ENCODE data around the gene ZMYND8. TPM values are rescaled to one million over a fixed set of nuclear protein-coding genes. Genes with fewer than 3 reads are reported as not detected.
A peak's percentile ranks its signal among the peaks of the same experiment; 100 is the strongest.

ZMYND8 gene
- total and polyA plus RNA-seq, 10 of the 15 experiments (the other 5 are each of a cell fraction or from before 2014, with no cell fraction given), result 12.9 to 54.8 (median 23.1) TPM

DNA sequence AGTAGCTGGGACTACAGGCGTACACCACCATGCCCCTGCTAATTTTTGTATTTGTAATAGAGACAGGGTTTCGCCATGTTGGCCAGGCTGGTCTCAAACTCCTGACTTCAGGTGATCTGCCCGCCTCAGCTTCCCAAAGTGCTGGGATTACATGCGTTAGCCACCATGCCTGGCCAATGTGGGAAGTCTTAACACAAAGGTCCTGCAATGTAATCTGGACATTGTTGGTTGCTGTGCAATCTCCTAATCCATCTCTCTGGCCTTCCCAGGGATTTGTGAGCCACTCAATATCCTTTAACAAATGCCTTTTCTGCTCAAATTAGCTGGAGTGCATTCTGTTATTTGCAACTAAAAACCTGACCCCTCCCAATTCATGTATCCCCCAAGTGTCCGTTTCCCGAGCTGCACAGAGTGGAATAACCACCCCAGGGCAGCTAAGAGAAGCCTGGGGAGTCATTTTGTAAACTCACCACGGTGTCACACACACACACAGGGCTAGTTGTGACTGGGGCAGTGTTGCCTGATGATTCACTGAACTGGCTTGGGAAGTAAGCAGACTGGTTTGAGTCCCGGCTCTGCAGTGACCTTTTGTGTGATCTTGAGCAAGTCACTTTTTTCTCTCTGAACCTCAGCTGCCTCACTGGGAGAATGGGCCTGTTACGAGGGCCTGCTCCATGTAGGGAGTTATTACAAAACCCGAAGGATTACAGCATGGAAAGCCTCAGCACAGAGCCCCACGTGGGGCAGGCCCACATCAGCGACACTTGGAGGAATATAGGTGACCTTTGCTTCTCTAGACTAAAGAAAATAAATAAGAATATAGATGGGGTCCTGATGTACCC lies 152.3 kb downstream of the ZMYND8 start:
- Histone ChIP-seq H3K27ac (ENCODE audit: control insufficient read depth, insufficient read depth) (no peak overlapping the region), H3K9me3 (replicated peaks; ENCODE audit: control insufficient read depth, insufficient read depth, low read length) (no peaks in the 10 kb centered on the region), H3K4me2 (ENCODE audit: control insufficient read depth, insufficient read depth) (no peak overlapping the region), H3K4me3 (no peak overlapping the region), H3K27me3 (replicated peaks in 1 of 2; ENCODE audit: control insufficient read depth in 2 of 2, insufficient read depth in 2 of 2, low read length in 1 of 2) (no peaks in the 10 kb centered on the region), H3K4me1 (ENCODE audit: control insufficient read depth, insufficient read depth, low read length) (no peaks in the 10 kb centered on the region; the same call in 1 of the 2 replicates), H3K9ac (ENCODE audit: control insufficient read depth, insufficient read depth, low read length) (no peak overlapping the region), H3K79me2 (ENCODE audit: control insufficient read depth, insufficient read depth, low read length) (no peaks in the 10 kb centered on the region), H4K20me1 (ENCODE audit: control insufficient read depth, insufficient read depth) (no peaks in the 10 kb centered on the region), H3K36me3 (ENCODE audit: control insufficient read depth in 2 of 2, insufficient read depth in 2 of 2, low read length in 1 of 2) (peaks cover 4 to 9% of the 10 kb centered on the region in 2 experiments; a peak in 3 of 4 replicates), H2AFZ (ENCODE audit: control insufficient read depth, low read depth, low read length) (no peak overlapping the region)
- ChIA-PET CTCF (interaction anchor here (0.9 to 16.9 kb wide), 6 partner anchors 14 to 417 kb away, joined by 3 to 326 read pairs (median 10); no protein-coding TSS in a partner anchor), POLR2A (no interaction called here), RAD21 (ENCODE audit: unreplicated experiment) (interaction anchor here (1.3 to 1.4 kb wide), 2 partner anchors 54 to 70 kb away, joined by 3 to 4 read pairs; no protein-coding TSS in a partner anchor), SMC1A (ENCODE audit: uncharacterized antibody, unreplicated experiment) (interaction anchor here (2.5 kb wide), 1 partner anchor 58 kb away, joined by 8 read pairs; no protein-coding TSS in a partner anchor)
- no peak for ATAC-seq
- 87% methylated on average over 12 of the region's 12 CpGs for WGBS (ENCODE audit: insufficient coverage, insufficient replicate concordance, low lambda C conversion rate, missing lambda C conversion rate)
- FAIRE-seq, result no peak
- DNase-seq (ENCODE audit: low read depth, low spot score), result no peak
- intact Hi-C loops (cut with micrococcal nuclease; ENCODE audit: unreplicated experiment) (loop anchor here (2.0 kb wide), 1 partner anchor 181 kb away; no protein-coding TSS in a partner anchor), in situ Hi-C loops (cut with MboI) (no loop called here)
- BruUV-seq (replicated peaks), result no TSS peak
- TF ChIP-seq NFXL1 (IDR thresholded peaks at IDR 0.05; ENCODE audit: borderline replicate concordance), result peak; percentile 70
- no peak for TF ChIP-seq KDM1A (IDR thresholded peaks at IDR 0.05; ENCODE audit: borderline replicate concordance)
- TF ChIP-seq ZNF592 (IDR thresholded peaks at IDR 0.05), result no peak
- TF ChIP-seq SMARCA5 (IDR thresholded peaks at IDR 0.05), result no peak
- no peak for TF ChIP-seq CUX1 (IDR thresholded peaks at IDR 0.05; ENCODE audit: insufficient replicate concordance, low read depth, low read length)
- peak in 1 of 2 experiments; percentile 97; a peak in 1 of 4 replicates for TF ChIP-seq ETV6 (conservative IDR thresholded peaks at IDR 0.05 in 1 of 2, IDR thresholded peaks at IDR 0.05 in 1 of 2; ENCODE audit: borderline replicate concordance in 1 of 2, low read depth in 1 of 2)

All from GM12878 (cell line).